Suprapubic skin (tissue), 4 donors: ENCODE results near the gene VTI1A.

Experiments
- CTCF ChIP-seq, 2 donors: fragments of 200-600 bp in 1 of 2; fragments of 450-650 bp in 1 of 2; sonication (generic) in 1 of 2; IDR thresholded peaks; one replicate each; pipeline ENCODE4 v1.5.1; 2016 to 2019; ENCODE audit warnings: antibody characterized with exemption in 2 of 2, mild to moderate bottlenecking in 1 of 2, moderate library complexity in 1 of 2
- EP300 ChIP-seq: sonication (generic); formaldehyde crosslinking; IDR thresholded peaks from one replicate; pipeline ENCODE4 v1.6.1; 2017; ENCODE audit warnings: antibody characterized with exemption
- POLR2A ChIP-seq, 2 donors: fragments of 450-650 bp; IDR thresholded peaks; one replicate each; pipeline ENCODE4 v1.6.1; 2017; ENCODE audit warnings: antibody characterized with exemption in 2 of 2, mild to moderate bottlenecking in 2 of 2, moderate library complexity in 2 of 2
- POLR2AphosphoS5 ChIP-seq, 3 donors: sonication (generic); formaldehyde crosslinking; IDR thresholded peaks; one replicate each; pipeline ENCODE4 v1.6.1; 2017; ENCODE audit warnings: antibody characterized with exemption in 3 of 3

GRCh38 chr10:112750427-112751167, 303.6 kb downstream of the VTI1A start:
- TF ChIP-seq CTCF (IDR thresholded peaks at IDR 0.05) (no peak), EP300 (no peak), POLR2AphosphoS5 (IDR thresholded peaks at IDR 0.05) (no peak), POLR2A (IDR thresholded peaks at IDR 0.05) (no peak)
